Stimulated activated CD8-positive, alpha-beta memory T cell treated with anti-CD3 and anti-CD28 coated beads, Interleukin-15, amount 100 ng/mL, for 48 hours (primary cell): Measurements from ENCODE around the gene SORCS2.
"Not testable (repeated sequence)": the region's sequence is repeated elsewhere in the genome, so short reads cannot be mapped to it uniquely, and the experiment has no call there.

Experiments
- DNase-seq, 2 donors: peaks; one replicate each; pipeline ENCODE4 v3.0.0-alpha.2; 2020; ENCODE audit warnings: low read depth in 2 of 2

The SORCS2 gene

GRCh38 chr4:7448036-7448435 is 255.7 kb downstream of the SORCS2 start:
- DNase-seq: no peak

- DNase-seq: no peak
Measured at GRCh38 chr4:7450775-7451433, 258.6 kb downstream of the SORCS2 start.

GRCh38 chr4:7451434-7451789 is 259.1 kb downstream of the SORCS2 start:
- DNase-seq: no peak

GRCh38 chr4:7451800-7452199 is 259.5 kb downstream of the SORCS2 start:
- no peak for DNase-seq

GRCh38 chr4:7452802-7453201 is 260.5 kb downstream of the SORCS2 start:
- DNase-seq: not testable (repeated sequence)

- no peak for DNase-seq
Measured at GRCh38 chr4:7457201-7458065, 265.1 kb downstream of the SORCS2 start.

GRCh38 chr4:7458066-7458425 is 265.7 kb downstream of the SORCS2 start:
- no peak for DNase-seq

GRCh38 chr4:7458477-7458876 is 266.1 kb downstream of the SORCS2 start:
- DNase-seq: no peak

GRCh38 chr4:7459471-7459870 is 267.1 kb downstream of the SORCS2 start:
- DNase-seq: no peak

- DNase-seq: no peak
Measured at GRCh38 chr4:7460566-7460965, 268.2 kb downstream of the SORCS2 start.

GRCh38 chr4:7461230-7461629 is 268.9 kb downstream of the SORCS2 start:
- no peak for DNase-seq

- DNase-seq: no peak
Measured at GRCh38 chr4:7462509-7462971, 270.2 kb downstream of the SORCS2 start.

- DNase-seq: no peak
Measured at GRCh38 chr4:7463566-7464258, 271.4 kb downstream of the SORCS2 start.

- DNase-seq: no peak
Measured at GRCh38 chr4:7464259-7464655, 271.9 kb downstream of the SORCS2 start.

- DNase-seq: no peak
Measured at GRCh38 chr4:7465017-7465416, 272.7 kb downstream of the SORCS2 start.

GRCh38 chr4:7466215-7466614 is 273.9 kb downstream of the SORCS2 start:
- no peak for DNase-seq

- DNase-seq: no peak
Measured at GRCh38 chr4:7466904-7467303, 274.6 kb downstream of the SORCS2 start.

- no peak for DNase-seq
Measured at GRCh38 chr4:7467471-7467870, 275.1 kb downstream of the SORCS2 start.

- no peak for DNase-seq
Measured at GRCh38 chr4:7469023-7469422, 276.7 kb downstream of the SORCS2 start.

- no peak for DNase-seq
Measured at GRCh38 chr4:7470111-7470510, 277.8 kb downstream of the SORCS2 start.

GRCh38 chr4:7470522-7471128 is 278.3 kb downstream of the SORCS2 start:
- no peak for DNase-seq

GRCh38 chr4:7472442-7473013 is 280.2 kb downstream of the SORCS2 start:
- DNase-seq: no peak
